ENCODE data around the gene PRRT4.

Gene PRRT4

GRCh38 chr7:128395748-128396147 is 34.3 kb upstream of the PRRT4 start:
- no peak for DNase-seq (ENCODE audit: low spot score)

GRCh38 chr7:128394904-128395496 is 33.5 kb upstream of the PRRT4 start:
- DNase-seq (ENCODE audit: low spot score) = no peak

- DNase-seq (ENCODE audit: low spot score) = no peak
Measured at GRCh38 chr7:128393526-128394330, 32.2 kb upstream of the PRRT4 start.

- no peak for DNase-seq (ENCODE audit: low spot score)
Measured at GRCh38 chr7:128392446-128393327, 31.2 kb upstream of the PRRT4 start.

- no peak for DNase-seq (ENCODE audit: low spot score)
Measured at GRCh38 chr7:128391805-128392204, 30.3 kb upstream of the PRRT4 start.

- no peak for DNase-seq (ENCODE audit: low spot score)
Measured at GRCh38 chr7:128390871-128391565, 29.5 kb upstream of the PRRT4 start.

GRCh38 chr7:128389618-128390329 is 28.3 kb upstream of the PRRT4 start:
- DNase-seq (ENCODE audit: low spot score) = no peak

GRCh38 chr7:128389085-128389617 is 27.7 kb upstream of the PRRT4 start:
- DNase-seq (ENCODE audit: low spot score) = no peak

- no peak for DNase-seq (ENCODE audit: low spot score)
Measured at GRCh38 chr7:128388145-128388485, 26.6 kb upstream of the PRRT4 start.

GRCh38 chr7:128387216-128388144 is 26.0 kb upstream of the PRRT4 start:
- DNase-seq (ENCODE audit: low spot score) = peak; percentile 64

- DNase-seq (ENCODE audit: low spot score) = no peak
Measured at GRCh38 chr7:128385988-128386925, 24.8 kb upstream of the PRRT4 start.

- no peak for DNase-seq (ENCODE audit: low spot score)
Measured at GRCh38 chr7:128384726-128385125, 23.2 kb upstream of the PRRT4 start.

GRCh38 chr7:128383776-128384175 is 22.3 kb upstream of the PRRT4 start:
- no peak for DNase-seq (ENCODE audit: low spot score)

GRCh38 chr7:128381161-128381821 is 19.8 kb upstream of the PRRT4 start:
- peak; percentile 13 for DNase-seq (ENCODE audit: low spot score)

- DNase-seq (ENCODE audit: low spot score) = no peak
Measured at GRCh38 chr7:128380483-128381106, 19.1 kb upstream of the PRRT4 start.

GRCh38 chr7:128379900-128380479 is 18.5 kb upstream of the PRRT4 start:
- DNase-seq (ENCODE audit: low spot score) = no peak

- no peak for DNase-seq (ENCODE audit: low spot score)
Measured at GRCh38 chr7:128378637-128379036, 17.1 kb upstream of the PRRT4 start.

- DNase-seq (ENCODE audit: low spot score) = no peak
Measured at GRCh38 chr7:128376077-128376476, 14.6 kb upstream of the PRRT4 start.
